Left ventricle myocardium inferior (tissue), 1 donor: ENCODE results near the gene OR2A5. TPM values are rescaled to one million over a fixed set of nuclear protein-coding genes. Genes with fewer than 3 reads are reported as not detected.

Experiments
- DNase-seq: peaks from one replicate; pipeline ENCODE4 v3.0.0-alpha.2; 2020
- H3K27ac ChIP-seq: fragments of 200-600 bp; replicated peaks from 2 replicates; pipeline ENCODE4 v1.8.0; 2021
- H3K27me3 ChIP-seq: fragments of 200-600 bp; 2 replicates; pipeline ENCODE4 v1.8.0; 2021; ENCODE audit warnings: low read depth
- H3K36me3 ChIP-seq: fragments of 200-600 bp; 2 replicates; pipeline ENCODE4 v1.8.0; 2021
- H3K4me1 ChIP-seq: fragments of 200-600 bp; 2 replicates; pipeline ENCODE4 v1.8.0; 2021
- H3K4me3 ChIP-seq: fragments of 200-600 bp; 2 replicates; pipeline ENCODE4 v1.8.0; 2021; ENCODE audit warnings: mild to moderate bottlenecking, moderate library complexity
- H3K9me3 ChIP-seq: fragments of 200-600 bp; replicated peaks from 2 replicates; pipeline ENCODE4 v1.8.0; 2021
- CTCF ChIP-seq: fragments of 200-600 bp; IDR thresholded peaks from 2 replicates; pipeline ENCODE4 v1.8.0; 2021; ENCODE audit warnings: antibody characterized with exemption, mild to moderate bottlenecking, borderline replicate concordance
- intact Hi-C: fragments of 100-400 bp; cut with micrococcal nuclease; formaldehyde crosslinking; loops from one replicate; pipeline ENCODE4 v1.11.0; 2022
- total RNA-seq: library from RNA; stranded (reverse); fragmentation: NEBNext Ultra II Directional; extraction: Animal tissue kit (Norgen Biotek cat#: 25700); gene quantifications from one replicate; pipeline ENCODE4 v1.2.1, GENCODE V29; 2021
- donor health status: DM: no; HTN: yes; CAD: no; lungs with severe emphysema.

OR2A5 gene
- total RNA-seq, 1 donor from 2014 or later: not detected

DNA sequence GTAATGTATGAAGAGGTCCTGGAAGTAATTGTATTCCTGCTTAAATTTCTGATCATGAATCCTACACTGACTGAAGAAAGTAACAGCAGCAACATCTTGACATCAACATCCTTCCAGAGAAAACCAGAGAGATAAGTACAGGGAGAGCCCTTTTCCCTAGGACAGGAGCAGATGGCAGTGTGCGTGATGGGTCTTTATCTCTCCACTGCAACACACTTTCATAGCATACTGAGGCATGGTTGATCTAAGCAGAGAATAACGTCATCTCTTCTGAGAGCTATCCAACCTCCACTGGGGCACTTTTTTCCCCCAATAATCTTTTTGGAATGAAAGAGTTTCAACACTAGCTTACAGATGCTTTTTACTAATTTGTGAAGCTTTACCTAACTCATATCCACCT, 21.2 kb downstream of the OR2A5 start:
- intact Hi-C loops: no loop called here

DNA sequence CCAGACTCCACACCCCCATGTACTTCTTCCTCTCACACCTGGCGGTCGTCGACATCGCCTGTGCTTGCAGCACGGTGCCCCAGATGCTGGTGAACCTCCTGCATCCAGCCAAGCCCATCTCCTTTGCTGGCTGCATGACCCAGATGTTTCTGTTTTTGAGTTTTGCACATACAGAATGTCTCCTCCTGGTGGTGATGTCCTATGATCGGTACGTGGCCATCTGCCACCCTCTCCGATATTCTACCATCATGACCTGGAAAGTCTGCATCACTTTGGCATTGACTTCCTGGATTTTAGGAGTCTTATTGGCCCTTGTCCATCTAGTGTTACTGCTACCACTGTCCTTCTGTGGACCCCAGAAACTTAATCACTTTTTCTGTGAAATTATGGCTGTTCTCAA, 25.6 kb downstream of the OR2A5 start:
- Histone ChIP-seq H3K9me3 (no peaks in the 10 kb centered on the region), H3K4me1 (no peaks in the 10 kb centered on the region), H3K27ac (no peak overlapping the region), H3K4me3 (no peak overlapping the region), H3K36me3 (no peaks in the 10 kb centered on the region), H3K27me3 (no peaks in the 10 kb centered on the region)
- intact Hi-C loops: no loop called here
- TF ChIP-seq CTCF: no peak
- DNase-seq: no peak

More for the DNA sequence above, 21.2 kb downstream of the OR2A5 start:
- H3K36me3 ChIP-seq: no peaks in the 10 kb centered on the region
- no peaks in the 10 kb centered on the region for H3K27me3 ChIP-seq
- TF ChIP-seq CTCF: no peak
- peaks cover 4% of the 10 kb centered on the region for H3K9me3 ChIP-seq
- no peaks in the 10 kb centered on the region for H3K4me1 ChIP-seq
- no peak overlapping the region for H3K27ac ChIP-seq
- H3K4me3 ChIP-seq: no peak overlapping the region
- no peak for DNase-seq

DNA sequence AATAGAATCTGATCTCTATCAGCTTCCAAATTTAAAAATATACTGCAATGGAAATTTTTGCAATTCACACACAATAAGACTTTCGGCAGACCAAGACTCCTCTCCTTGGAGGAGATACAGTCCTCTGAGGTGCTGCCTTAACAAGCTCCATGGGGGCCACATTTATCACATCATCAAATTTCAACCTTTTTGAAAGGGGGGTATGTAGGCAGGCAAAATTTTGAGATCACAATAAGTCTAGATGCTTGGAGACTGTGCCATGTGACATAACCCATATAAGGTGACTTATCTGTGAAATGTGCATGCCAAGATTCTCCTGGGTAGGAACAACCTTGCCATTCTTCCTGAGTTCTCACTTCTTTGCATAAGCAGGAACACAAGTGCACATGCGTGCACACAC, 37.2 kb downstream of the OR2A5 start, which contains the start of gene OR2A12:
Gene OR2A12, plus strand, starts transcription at position 301 of the 400 bp plus-strand sequence. CDS start 8,830 bp downstream, outside the sequence.
- no peak for DNase-seq
- Histone ChIP-seq H3K9me3 (peaks cover 7% of the 10 kb centered on the region), H3K27me3 (no peaks in the 10 kb centered on the region), H3K4me3 (no peak within 1 kb of the TSS), H3K4me1 (no peaks in the 10 kb centered on the region), H3K27ac (no peak within 1 kb of the TSS), H3K36me3 (no peaks in the 10 kb centered on the region)
- TF ChIP-seq CTCF: no peak
- intact Hi-C loops: no loop called here

DNA sequence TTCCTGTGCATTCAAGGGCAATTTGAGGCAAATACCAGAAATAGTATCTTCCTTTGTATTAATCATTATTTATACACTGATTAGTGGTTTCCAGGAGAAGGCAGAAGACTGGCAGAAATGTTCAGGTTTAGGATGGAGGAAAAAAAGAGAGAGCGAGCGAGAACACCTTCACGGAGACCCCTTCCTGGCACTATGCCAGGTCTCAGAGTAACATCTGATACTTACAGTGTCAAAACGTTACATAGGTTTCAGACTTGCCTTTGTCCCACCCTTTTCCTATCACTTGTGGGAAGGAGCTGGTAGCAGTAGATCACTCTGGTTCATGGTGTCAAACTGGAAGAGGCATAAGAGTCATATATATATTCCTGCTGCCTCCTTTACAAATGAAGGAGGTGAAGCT, 38.0 kb downstream of the OR2A5 start:
- H3K4me3 ChIP-seq: no peak overlapping the region
- intact Hi-C loops: no loop called here
- no peaks in the 10 kb centered on the region for H3K36me3 ChIP-seq
- no peak for DNase-seq
- no peak for TF ChIP-seq CTCF
- no peak overlapping the region for H3K27ac ChIP-seq
- no peaks in the 10 kb centered on the region for H3K4me1 ChIP-seq
- peaks cover 10% of the 10 kb centered on the region for H3K9me3 ChIP-seq
- no peaks in the 10 kb centered on the region for H3K27me3 ChIP-seq

DNA sequence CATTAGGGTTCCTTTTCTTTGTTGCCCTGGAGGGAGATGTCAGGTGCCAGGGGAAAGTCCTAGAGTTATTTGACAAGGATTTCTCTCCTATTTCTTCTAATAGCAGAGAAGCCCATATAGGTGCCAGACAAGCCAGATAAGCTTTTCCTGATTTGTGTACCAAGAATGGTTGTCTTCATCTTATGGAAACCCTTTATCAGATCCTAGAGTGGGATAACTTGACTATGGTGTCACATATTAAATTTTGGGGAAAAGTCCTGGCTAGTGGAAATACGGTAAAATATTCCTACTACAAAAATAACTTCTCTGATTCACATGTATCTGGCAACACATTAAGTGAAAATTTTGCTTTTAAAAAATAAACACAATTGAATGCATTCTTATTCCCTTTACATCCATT, 38.5 kb downstream of the OR2A5 start:
- DNase-seq: no peak
- no peak overlapping the region for H3K27ac ChIP-seq
- TF ChIP-seq CTCF: no peak
- H3K36me3 ChIP-seq: no peaks in the 10 kb centered on the region
- H3K27me3 ChIP-seq: no peaks in the 10 kb centered on the region
- intact Hi-C loops: no loop called here
- H3K4me3 ChIP-seq: no peak overlapping the region
- H3K4me1 ChIP-seq: no peaks in the 10 kb centered on the region
- H3K9me3 ChIP-seq: peaks cover 10% of the 10 kb centered on the region

GRCh38 chr7:144090667-144091066, 41.9 kb downstream of the OR2A5 start:
- no peak overlapping the region for H3K4me3 ChIP-seq
- no peaks in the 10 kb centered on the region for H3K36me3 ChIP-seq
- no peaks in the 10 kb centered on the region for H3K4me1 ChIP-seq
- intact Hi-C loops: no loop called here
- no peak for TF ChIP-seq CTCF
- DNase-seq: no peak
- H3K9me3 ChIP-seq: peaks cover 10% of the 10 kb centered on the region
- no peaks in the 10 kb centered on the region for H3K27me3 ChIP-seq
- H3K27ac ChIP-seq: no peak overlapping the region
